ENCODE results near the gene ZNF32. TPM values are rescaled to one million over a fixed set of nuclear protein-coding genes. Genes with fewer than 3 reads are reported as not detected.
A peak's percentile ranks its signal among the peaks of the same experiment; 100 is the strongest.

The ZNF32 gene
- total RNA-seq, 1 donor from 2014 or later, result 19.2 TPM

DNA sequence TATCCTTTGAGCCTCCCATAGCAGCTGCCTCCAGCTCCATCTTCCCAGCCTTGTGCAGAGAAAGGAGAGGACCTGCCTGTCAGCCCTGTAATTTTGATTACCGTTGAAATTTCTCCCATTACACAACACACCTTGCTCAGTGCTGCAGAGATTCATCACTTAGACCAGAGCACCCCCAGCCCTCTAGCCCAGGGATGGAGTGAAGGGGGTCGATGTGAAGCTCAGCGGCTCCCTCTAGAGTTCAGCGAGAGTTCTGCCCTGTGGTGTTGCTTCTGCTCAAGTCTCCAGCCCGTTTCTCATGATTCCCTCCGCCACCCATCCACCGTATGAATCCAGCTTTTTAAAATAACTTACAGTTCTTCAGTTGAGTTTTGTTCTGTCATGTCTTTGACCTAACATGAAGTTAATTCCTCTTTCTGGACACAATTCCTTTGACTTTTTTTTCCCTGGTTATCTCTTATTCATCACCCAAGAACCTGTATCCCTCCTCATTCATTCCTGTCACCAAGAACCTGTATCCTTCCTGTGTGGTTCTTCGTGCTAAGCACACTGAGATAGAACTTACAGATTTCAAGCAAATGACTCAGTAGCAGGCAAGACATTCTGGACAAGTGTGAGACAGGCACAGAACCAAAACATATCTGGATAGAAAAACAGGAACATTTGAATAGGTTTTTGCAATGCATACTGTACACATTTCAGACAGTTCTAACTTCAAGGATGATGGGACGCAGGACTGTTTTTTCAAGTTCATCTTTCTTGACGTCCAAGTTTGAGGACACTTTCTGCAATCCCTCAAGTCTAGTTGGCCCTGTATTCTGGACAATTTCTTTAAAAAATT lies 35.0 kb upstream of the ZNF32 start:
- Mint-ChIP-seq H3K9me3 (ENCODE audit: unreplicated experiment) (peaks cover 4% of the 10 kb centered on the region), H3K27ac (ENCODE audit: unreplicated experiment) (no peak overlapping the region), H3K4me1 (ENCODE audit: low read depth, unreplicated experiment) (peaks cover 12% of the 10 kb centered on the region), H3K4me3 (ENCODE audit: unreplicated experiment) (no peak overlapping the region), H3K27me3 (ENCODE audit: low read depth, unreplicated experiment) (peaks cover 20% of the 10 kb centered on the region), H3K36me3 (ENCODE audit: low read depth, unreplicated experiment) (no peaks in the 10 kb centered on the region)
- FAIRE-seq, result peak; percentile 82
- no peak overlapping the region for H2AFZ ChIP-seq (ENCODE audit: low read depth, low read length)
- H3K9ac ChIP-seq (ENCODE audit: low read length), result no peak overlapping the region
- no peak overlapping the region for H3K4me2 ChIP-seq (ENCODE audit: low read length)
- H3K79me2 ChIP-seq (ENCODE audit: insufficient read depth, low read length), result no peaks in the 10 kb centered on the region
- no peaks in the 10 kb centered on the region for H3K4me1 ChIP-seq (ENCODE audit: insufficient read depth, low read length)
- DNase-seq (ENCODE audit: low read depth), result peak; percentile 27
- TF ChIP-seq, protein P1, sequence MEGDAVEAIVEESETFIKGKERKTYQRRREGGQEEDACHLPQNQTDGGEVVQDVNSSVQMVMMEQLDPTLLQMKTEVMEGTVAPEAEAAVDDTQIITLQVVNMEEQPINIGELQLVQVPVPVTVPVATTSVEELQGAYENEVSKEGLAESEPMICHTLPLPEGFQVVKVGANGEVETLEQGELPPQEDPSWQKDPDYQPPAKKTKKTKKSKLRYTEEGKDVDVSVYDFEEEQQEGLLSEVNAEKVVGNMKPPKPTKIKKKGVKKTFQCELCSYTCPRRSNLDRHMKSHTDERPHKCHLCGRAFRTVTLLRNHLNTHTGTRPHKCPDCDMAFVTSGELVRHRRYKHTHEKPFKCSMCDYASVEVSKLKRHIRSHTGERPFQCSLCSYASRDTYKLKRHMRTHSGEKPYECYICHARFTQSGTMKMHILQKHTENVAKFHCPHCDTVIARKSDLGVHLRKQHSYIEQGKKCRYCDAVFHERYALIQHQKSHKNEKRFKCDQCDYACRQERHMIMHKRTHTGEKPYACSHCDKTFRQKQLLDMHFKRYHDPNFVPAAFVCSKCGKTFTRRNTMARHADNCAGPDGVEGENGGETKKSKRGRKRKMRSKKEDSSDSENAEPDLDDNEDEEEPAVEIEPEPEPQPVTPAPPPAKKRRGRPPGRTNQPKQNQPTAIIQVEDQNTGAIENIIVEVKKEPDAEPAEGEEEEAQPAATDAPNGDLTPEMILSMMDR (IDR thresholded peaks at IDR 0.05; ENCODE audit: insufficient read depth, low read depth, low read length), result peak; percentile 24
- no peak for TF ChIP-seq EZH2 (IDR thresholded peaks at IDR 0.05; ENCODE audit: insufficient read depth, low read length)
- H3K27me3 ChIP-seq (ENCODE audit: insufficient read depth, low read length), result peaks cover 2% of the 10 kb centered on the region
- no peak overlapping the region for H3K4me3 ChIP-seq (ENCODE audit: insufficient read depth, low read depth, low read length)
- no peaks in the 10 kb centered on the region for H4K20me1 ChIP-seq (ENCODE audit: insufficient read depth, low read length)
- no peaks in the 10 kb centered on the region for H3K9me3 ChIP-seq (ENCODE audit: insufficient read depth, low read depth, low read length)
- no peaks in the 10 kb centered on the region for H3K36me3 ChIP-seq (ENCODE audit: insufficient read depth, low read length)
- no peak overlapping the region for H3K27ac ChIP-seq (ENCODE audit: low read depth, low read length)

DNA sequence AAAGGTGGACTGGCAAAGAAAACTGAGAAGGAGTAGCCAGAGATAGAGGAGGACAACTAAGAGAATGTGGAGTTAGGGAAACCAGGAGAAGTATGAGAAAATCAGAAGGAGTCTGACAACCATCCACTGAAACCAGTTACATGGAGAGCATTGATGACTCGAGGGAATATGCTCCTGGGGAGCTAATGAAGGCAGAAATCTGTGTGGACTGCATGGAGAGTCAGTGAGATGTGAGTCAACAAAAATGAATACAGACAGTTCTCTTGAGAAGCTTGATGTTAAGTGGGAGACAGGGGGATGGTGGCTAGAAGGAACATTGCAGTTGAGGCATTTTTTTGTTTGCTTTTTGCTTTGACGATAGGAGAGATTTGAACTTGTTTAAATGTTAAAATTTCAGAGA lies 34.3 kb upstream of the ZNF32 start:
- H2AFZ ChIP-seq (ENCODE audit: low read depth, low read length), result no peak overlapping the region
- no peaks in the 10 kb centered on the region for H3K9me3 ChIP-seq (ENCODE audit: insufficient read depth, low read depth, low read length)
- Mint-ChIP-seq H3K27me3 (ENCODE audit: low read depth, unreplicated experiment) (peaks cover 20% of the 10 kb centered on the region), H3K9me3 (ENCODE audit: unreplicated experiment) (peaks cover 4% of the 10 kb centered on the region), H3K27ac (ENCODE audit: unreplicated experiment) (peak overlapping the region; percentile 50), H3K36me3 (ENCODE audit: low read depth, unreplicated experiment) (no peaks in the 10 kb centered on the region), H3K4me3 (ENCODE audit: unreplicated experiment) (no peak overlapping the region), H3K4me1 (ENCODE audit: low read depth, unreplicated experiment) (peaks cover 12% of the 10 kb centered on the region)
- no peaks in the 10 kb centered on the region for H4K20me1 ChIP-seq (ENCODE audit: insufficient read depth, low read length)
- no peaks in the 10 kb centered on the region for H3K36me3 ChIP-seq (ENCODE audit: insufficient read depth, low read length)
- H3K4me3 ChIP-seq (ENCODE audit: insufficient read depth, low read depth, low read length), result no peak overlapping the region
- no peak overlapping the region for H3K4me2 ChIP-seq (ENCODE audit: low read length)
- H3K27ac ChIP-seq (ENCODE audit: low read depth, low read length), result no peak overlapping the region
- DNase-seq (ENCODE audit: low read depth), result peak; percentile 46
- FAIRE-seq, result peak; percentile 32
- no peaks in the 10 kb centered on the region for H3K79me2 ChIP-seq (ENCODE audit: insufficient read depth, low read length)
- no peak for TF ChIP-seq EZH2 (IDR thresholded peaks at IDR 0.05; ENCODE audit: insufficient read depth, low read length)
- TF ChIP-seq, protein P1 (IDR thresholded peaks at IDR 0.05; ENCODE audit: insufficient read depth, low read depth, low read length), result no peak
- peaks cover 2% of the 10 kb centered on the region for H3K27me3 ChIP-seq (ENCODE audit: insufficient read depth, low read length)
- no peaks in the 10 kb centered on the region for H3K4me1 ChIP-seq (ENCODE audit: insufficient read depth, low read length)
- H3K9ac ChIP-seq (ENCODE audit: low read length), result no peak overlapping the region

DNA sequence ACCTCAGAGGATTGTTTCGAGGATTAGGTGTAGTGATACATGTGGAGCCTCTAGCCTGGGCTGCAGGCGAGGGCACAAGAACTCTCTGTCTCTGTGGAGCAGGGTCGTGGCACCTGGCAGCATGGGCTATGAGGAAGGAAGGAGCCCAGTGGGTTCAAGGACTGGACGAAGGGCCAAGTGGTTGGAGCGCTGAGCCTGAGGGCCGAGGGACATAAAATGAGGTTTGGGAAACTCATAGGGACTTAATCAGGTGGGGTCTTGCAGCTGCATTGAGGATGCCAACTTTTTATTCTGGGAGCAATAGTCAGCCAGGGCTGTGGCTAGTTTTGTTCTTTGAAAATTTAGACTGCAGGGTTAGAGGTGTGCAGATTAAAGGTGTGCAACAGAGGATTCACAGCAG lies 33.0 kb upstream of the ZNF32 start:
- no peak overlapping the region for H2AFZ ChIP-seq (ENCODE audit: low read depth, low read length)
- no peaks in the 10 kb centered on the region for H3K36me3 ChIP-seq (ENCODE audit: insufficient read depth, low read length)
- no peaks in the 10 kb centered on the region for H3K4me1 ChIP-seq (ENCODE audit: insufficient read depth, low read length)
- DNase-seq (ENCODE audit: low read depth) (no peak), FAIRE-seq (no peak)
- H3K9me3 ChIP-seq (ENCODE audit: insufficient read depth, low read depth, low read length), result no peaks in the 10 kb centered on the region
- Mint-ChIP-seq H3K4me3 (ENCODE audit: unreplicated experiment) (no peak overlapping the region), H3K27me3 (ENCODE audit: low read depth, unreplicated experiment) (peaks cover 12% of the 10 kb centered on the region), H3K36me3 (ENCODE audit: low read depth, unreplicated experiment) (no peaks in the 10 kb centered on the region), H3K4me1 (ENCODE audit: low read depth, unreplicated experiment) (peaks cover 12% of the 10 kb centered on the region), H3K9me3 (ENCODE audit: unreplicated experiment) (peaks cover 4% of the 10 kb centered on the region), H3K27ac (ENCODE audit: unreplicated experiment) (no peak overlapping the region)
- H3K4me2 ChIP-seq (ENCODE audit: low read length), result no peak overlapping the region
- H4K20me1 ChIP-seq (ENCODE audit: insufficient read depth, low read length), result no peaks in the 10 kb centered on the region
- H3K9ac ChIP-seq (ENCODE audit: low read length), result no peak overlapping the region
- H3K27me3 ChIP-seq (ENCODE audit: insufficient read depth, low read length), result no peaks in the 10 kb centered on the region
- H3K4me3 ChIP-seq (ENCODE audit: insufficient read depth, low read depth, low read length), result no peak overlapping the region
- TF ChIP-seq, protein P1 (IDR thresholded peaks at IDR 0.05; ENCODE audit: insufficient read depth, low read depth, low read length), result no peak
- TF ChIP-seq EZH2 (IDR thresholded peaks at IDR 0.05; ENCODE audit: insufficient read depth, low read length), result no peak
- H3K79me2 ChIP-seq (ENCODE audit: insufficient read depth, low read length), result no peaks in the 10 kb centered on the region
- H3K27ac ChIP-seq (ENCODE audit: low read depth, low read length), result no peak overlapping the region

Data from astrocyte (in vitro differentiated cells and primary cell).